Thyroid gland (tissue), 4 donors: ENCODE data around the gene RRAD. TPM values are rescaled to one million over a fixed set of nuclear protein-coding genes. Genes with fewer than 3 reads are reported as not detected.

Source experiments
- DNase-seq, 2 donors: peaks; one replicate each; pipeline ENCODE4 v3.0.0-alpha.2; 2019
- H3K27ac ChIP-seq, 3 donors: fragments of 200-600 bp; sonication (generic); 1 replicate in 2 of 3; 2 replicates in 1 of 3; pipeline ENCODE4 v1.5.1; 2016 to 2019; ENCODE audit warnings: mild to moderate bottlenecking in 1 of 3, moderate library complexity in 1 of 3
- H3K27me3 ChIP-seq: fragments of 200-600 bp; sonication (generic); one replicate; pipeline ENCODE4 v1.5.1; 2019
- H3K36me3 ChIP-seq, 2 donors: fragments of 200-600 bp; sonication (generic); one replicate each; pipeline ENCODE4 v1.5.1; 2016 to 2019
- H3K4me1 ChIP-seq, 2 donors: fragments of 200-600 bp; sonication (generic); one replicate each; pipeline ENCODE4 v1.5.1; 2017 to 2019
- H3K4me3 ChIP-seq, 3 donors: fragments of 200-600 bp; sonication (generic); replicated peaks in 1 of 3; 1 replicate in 2 of 3; 2 replicates in 1 of 3; pipeline ENCODE4 v1.5.1; 2016; ENCODE audit warnings: mild to moderate bottlenecking in 1 of 3
- H3K9me3 ChIP-seq: fragments of 200-600 bp; sonication (generic); one replicate; pipeline ENCODE4 v1.5.1; 2017
- CTCF ChIP-seq, 6 experiments: fragments of 200-600 bp in 3 of 6; fragments of 450-650 bp in 3 of 6; sonication (generic) in 3 of 6; IDR thresholded peaks; one replicate each; pipeline ENCODE4 v1.5.1; 2016 to 2019; ENCODE audit warnings: antibody characterized with exemption in 6 of 6, mild to moderate bottlenecking in 2 of 6, inconsistent platforms in 1 of 6, moderate library complexity in 1 of 6
- POLR2A ChIP-seq, 2 donors: fragments of 450-650 bp; IDR thresholded peaks; one replicate each; pipeline ENCODE4 v1.6.1; 2017; ENCODE audit warnings: antibody characterized with exemption in 2 of 2, mild to moderate bottlenecking in 2 of 2, moderate library complexity in 1 of 2
- WGBS, 2 donors: methylation state at CpG; one replicate each; pipeline ENCODE4 v1.1.5; 2017; 5-methylcytosine and 5-hydroxymethylcytosine counted together
- intact Hi-C: fragments of 100-400 bp; cut with DNase I; formaldehyde crosslinking; loops from one replicate; pipeline ENCODE4 v1.15.1; 2023
- total RNA-seq, 4 donors: library from RNA; depleted of rRNA; stranded (reverse); fragments of >200 nt; gene quantifications; one replicate each; pipeline ENCODE4 v1.2.3, GENCODE V29; 2016

Gene RRAD
- total RNA-seq, 4 donors from 2014 or later = 6.1 to 15.6 (median 10.9) TPM

- H3K27me3 ChIP-seq = no peaks in the 10 kb centered on the region
- peak overlapping the region in 2 of 3 donors; percentile 89 to 98 for H3K27ac ChIP-seq
- no peak overlapping the region for H3K4me3 ChIP-seq
- peaks cover 29 to 41% of the 10 kb centered on the region in 2 donors for H3K4me1 ChIP-seq
- no peaks in the 10 kb centered on the region for H3K36me3 ChIP-seq
- intact Hi-C loops = no loop called here
- no peaks in the 10 kb centered on the region for H3K9me3 ChIP-seq
- no peak for DNase-seq
- 84 to 85% methylated on average over 2 to 7 of the region's 7 CpGs for WGBS, 2 donors
- TF ChIP-seq POLR2A (IDR thresholded peaks at IDR 0.05) (no peak), CTCF (IDR thresholded peaks at IDR 0.05) (no peak)
Measured at GRCh38 chr16:66906916-66907836, 18.2 kb downstream of the RRAD start.

GRCh38 chr16:66905633-66906539 is 19.4 kb downstream of the RRAD start:
- Histone ChIP-seq H3K4me1 (peaks cover 41 to 54% of the 10 kb centered on the region in 2 donors), H3K27ac (peak overlapping the region; percentile 67 to 98 (median 89)), H3K27me3 (no peaks in the 10 kb centered on the region), H3K9me3 (no peaks in the 10 kb centered on the region), H3K4me3 (no peak overlapping the region), H3K36me3 (no peaks in the 10 kb centered on the region)
- DNase-seq = peak; percentile 86 to 88
- TF ChIP-seq CTCF (IDR thresholded peaks at IDR 0.05) (no peak), POLR2A (IDR thresholded peaks at IDR 0.05) (peak in 1 of 2 donors; percentile 14)
- WGBS, 2 donors = 64 to 67% methylated on average over 11 of the region's 11 CpGs
- intact Hi-C loops = no loop called here

- H3K4me3 ChIP-seq = no peak overlapping the region
Measured at GRCh38 chr16:66904846-66905632, 20.3 kb downstream of the RRAD start.

GRCh38 chr16:66904428-66904845 is 20.9 kb downstream of the RRAD start:
- H3K27me3 ChIP-seq = no peaks in the 10 kb centered on the region
- H3K36me3 ChIP-seq = no peaks in the 10 kb centered on the region
- no peak for TF ChIP-seq POLR2A (IDR thresholded peaks at IDR 0.05)
- TF ChIP-seq CTCF (IDR thresholded peaks at IDR 0.05) = no peak
- H3K4me3 ChIP-seq = no peak overlapping the region
- intact Hi-C loops = no loop called here
- H3K4me1 ChIP-seq = peaks cover 55 to 68% of the 10 kb centered on the region in 2 donors
- peak overlapping the region; percentile 67 to 98 (median 89) for H3K27ac ChIP-seq
- no peak for DNase-seq
- 90 to 92% methylated on average over 12 to 13 of the region's 13 CpGs for WGBS, 2 donors
- no peaks in the 10 kb centered on the region for H3K9me3 ChIP-seq

More at GRCh38 chr16:66904846-66905632, 20.3 kb downstream of the RRAD start:
- H3K4me1 ChIP-seq = peaks cover 49 to 62% of the 10 kb centered on the region in 2 donors
- peak in 1 of 2 donors; percentile 53 for DNase-seq
- H3K36me3 ChIP-seq = no peaks in the 10 kb centered on the region
- intact Hi-C loops = no loop called here
- no peaks in the 10 kb centered on the region for H3K9me3 ChIP-seq
- peak overlapping the region; percentile 67 to 98 (median 89) for H3K27ac ChIP-seq
- WGBS, 2 donors = 54 to 61% methylated on average over 10 to 15 of the region's 16 CpGs
- no peak for TF ChIP-seq POLR2A (IDR thresholded peaks at IDR 0.05)
- TF ChIP-seq CTCF (IDR thresholded peaks at IDR 0.05) = no peak
- no peaks in the 10 kb centered on the region for H3K27me3 ChIP-seq
